ENCODE results near the gene MPZL2. TPM values are rescaled to one million over a fixed set of nuclear protein-coding genes. Genes with fewer than 3 reads are reported as not detected.

The MPZL2 gene
- total RNA-seq, 1 donor, result 0.36 TPM

DNA sequence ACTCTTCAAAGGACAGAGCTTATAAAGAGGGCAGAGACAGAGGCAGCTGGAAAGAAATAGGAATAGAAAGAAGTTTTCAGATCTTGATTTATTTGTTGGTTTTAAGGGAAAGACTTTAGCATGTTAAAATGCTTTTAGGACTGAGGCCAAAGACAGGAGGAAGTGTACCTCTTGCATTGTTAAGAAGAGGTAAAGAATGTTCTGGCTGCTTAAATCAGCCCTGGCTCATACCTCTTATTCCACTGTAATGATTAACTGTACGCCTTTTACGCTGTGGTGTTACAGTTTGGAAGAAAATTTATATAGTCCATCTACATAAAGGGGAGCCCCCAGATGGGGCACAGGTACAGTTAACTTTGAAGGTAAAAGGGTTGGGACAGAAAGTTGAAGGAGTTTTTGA, 10.1 kb upstream of the MPZL2 start:
- no peak for DNase-seq (ENCODE audit: low read depth)
- H3K4me3 ChIP-seq (ENCODE audit: low read depth, low read length), result no peak overlapping the region
- TF ChIP-seq, protein P1, sequence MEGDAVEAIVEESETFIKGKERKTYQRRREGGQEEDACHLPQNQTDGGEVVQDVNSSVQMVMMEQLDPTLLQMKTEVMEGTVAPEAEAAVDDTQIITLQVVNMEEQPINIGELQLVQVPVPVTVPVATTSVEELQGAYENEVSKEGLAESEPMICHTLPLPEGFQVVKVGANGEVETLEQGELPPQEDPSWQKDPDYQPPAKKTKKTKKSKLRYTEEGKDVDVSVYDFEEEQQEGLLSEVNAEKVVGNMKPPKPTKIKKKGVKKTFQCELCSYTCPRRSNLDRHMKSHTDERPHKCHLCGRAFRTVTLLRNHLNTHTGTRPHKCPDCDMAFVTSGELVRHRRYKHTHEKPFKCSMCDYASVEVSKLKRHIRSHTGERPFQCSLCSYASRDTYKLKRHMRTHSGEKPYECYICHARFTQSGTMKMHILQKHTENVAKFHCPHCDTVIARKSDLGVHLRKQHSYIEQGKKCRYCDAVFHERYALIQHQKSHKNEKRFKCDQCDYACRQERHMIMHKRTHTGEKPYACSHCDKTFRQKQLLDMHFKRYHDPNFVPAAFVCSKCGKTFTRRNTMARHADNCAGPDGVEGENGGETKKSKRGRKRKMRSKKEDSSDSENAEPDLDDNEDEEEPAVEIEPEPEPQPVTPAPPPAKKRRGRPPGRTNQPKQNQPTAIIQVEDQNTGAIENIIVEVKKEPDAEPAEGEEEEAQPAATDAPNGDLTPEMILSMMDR (IDR thresholded peaks at IDR 0.05; ENCODE audit: insufficient read depth, low read length), result no peak

DNA sequence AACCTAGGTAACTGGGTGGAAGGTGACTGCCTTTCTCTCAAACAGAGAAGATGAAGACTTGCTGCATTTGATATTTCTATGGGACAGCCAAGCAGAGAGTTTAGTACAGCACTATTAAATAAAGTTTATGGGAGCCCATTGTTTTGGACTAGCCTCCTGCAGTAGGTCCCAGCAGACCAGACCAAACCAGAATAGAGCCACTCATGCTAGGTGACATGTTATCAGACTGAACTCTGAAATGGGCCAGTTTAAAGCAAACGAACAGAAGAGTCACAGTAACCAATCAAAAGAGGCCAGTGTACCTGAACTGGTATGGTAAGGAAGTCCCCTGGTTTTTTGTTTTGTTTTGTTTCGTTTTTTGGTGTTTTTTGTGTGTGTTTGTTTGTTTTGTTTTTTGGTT, 7.9 kb upstream of the MPZL2 start:
- no peak for DNase-seq (ENCODE audit: low read depth)
- TF ChIP-seq, protein P1 (IDR thresholded peaks at IDR 0.05; ENCODE audit: insufficient read depth, low read length), result no peak
- H3K4me3 ChIP-seq (ENCODE audit: low read depth, low read length), result no peak overlapping the region

DNA sequence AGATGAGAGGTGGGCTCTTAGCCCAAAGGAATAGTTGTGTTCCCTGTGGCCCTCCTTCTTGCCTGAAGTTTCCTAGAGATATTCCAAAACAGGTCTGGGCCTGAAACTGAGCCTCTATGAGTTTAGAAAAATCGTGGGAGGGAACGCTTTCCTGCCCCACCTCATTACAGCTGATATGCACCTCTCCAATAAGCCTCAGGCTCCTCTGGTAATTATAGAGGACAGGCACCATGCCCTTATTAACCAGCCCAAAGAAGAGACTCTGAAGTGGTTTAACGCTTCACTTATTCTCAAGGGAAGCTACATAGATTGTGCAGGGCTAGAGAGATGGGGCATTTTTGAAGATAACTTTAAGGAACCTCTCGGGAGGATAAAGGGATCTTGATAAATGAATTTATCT, 3.4 kb upstream of the MPZL2 start:
- DNase-seq (ENCODE audit: low read depth), result no peak
- TF ChIP-seq, protein P1 (IDR thresholded peaks at IDR 0.05; ENCODE audit: insufficient read depth, low read length), result no peak
- H3K4me3 ChIP-seq (ENCODE audit: low read depth, low read length), result no peak overlapping the region

- H3K4me3 ChIP-seq (ENCODE audit: low read depth, low read length), result no peak overlapping the region
- TF ChIP-seq, protein P1 (IDR thresholded peaks at IDR 0.05; ENCODE audit: insufficient read depth, low read length), result no peak
- no peak for DNase-seq (ENCODE audit: low read depth)
Measured at GRCh38 chr11:118265954-118266353, 1.9 kb upstream of the MPZL2 start.

- TF ChIP-seq, protein P1 (IDR thresholded peaks at IDR 0.05; ENCODE audit: insufficient read depth, low read length), result no peak
- DNase-seq (ENCODE audit: low read depth), result no peak
- H3K4me3 ChIP-seq (ENCODE audit: low read depth, low read length), result no peak overlapping the region
Measured at GRCh38 chr11:118264569-118265465, 720 bp upstream of the MPZL2 start.

DNA sequence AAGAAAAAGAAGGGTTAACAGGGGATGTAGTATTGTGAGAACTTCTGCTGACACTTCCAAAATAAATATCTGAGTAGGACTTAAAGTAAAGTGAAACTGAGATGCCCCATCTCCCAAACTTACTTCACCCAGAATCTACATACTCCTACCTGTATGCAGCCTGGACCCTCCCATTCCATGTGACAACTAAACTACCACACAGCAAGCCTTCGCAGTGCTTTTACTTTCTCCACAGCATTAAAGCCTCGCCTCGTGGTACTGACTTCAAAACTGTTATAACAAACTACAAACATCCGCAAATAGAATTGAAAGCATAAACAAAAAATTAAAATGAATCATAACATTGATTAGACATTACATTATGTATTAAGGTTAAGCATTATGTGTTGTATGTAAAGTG, 985 bp downstream of the MPZL2 start:
- H3K4me3 ChIP-seq (ENCODE audit: low read depth, low read length), result no peak overlapping the region
- TF ChIP-seq, protein P1 (IDR thresholded peaks at IDR 0.05; ENCODE audit: insufficient read depth, low read length), result no peak
- DNase-seq (ENCODE audit: low read depth), result no peak
